ENCODE measurements around the gene RTN4.

The RTN4 gene

GRCh38 chr2:54949431-54949830 is 100.8 kb downstream of the RTN4 start:
- no peak for DNase-seq

- DNase-seq: no peak
These were observed 102.1 kb downstream of the RTN4 start for GRCh38 chr2:54948120-54948519.

- no peak for DNase-seq
These were observed 102.6 kb downstream of the RTN4 start for GRCh38 chr2:54947646-54948045.

- DNase-seq: no peak
These were observed 103.1 kb downstream of the RTN4 start for GRCh38 chr2:54947136-54947535.

- no peak for DNase-seq
These were observed 103.9 kb downstream of the RTN4 start for GRCh38 chr2:54946220-54946805.

DNA sequence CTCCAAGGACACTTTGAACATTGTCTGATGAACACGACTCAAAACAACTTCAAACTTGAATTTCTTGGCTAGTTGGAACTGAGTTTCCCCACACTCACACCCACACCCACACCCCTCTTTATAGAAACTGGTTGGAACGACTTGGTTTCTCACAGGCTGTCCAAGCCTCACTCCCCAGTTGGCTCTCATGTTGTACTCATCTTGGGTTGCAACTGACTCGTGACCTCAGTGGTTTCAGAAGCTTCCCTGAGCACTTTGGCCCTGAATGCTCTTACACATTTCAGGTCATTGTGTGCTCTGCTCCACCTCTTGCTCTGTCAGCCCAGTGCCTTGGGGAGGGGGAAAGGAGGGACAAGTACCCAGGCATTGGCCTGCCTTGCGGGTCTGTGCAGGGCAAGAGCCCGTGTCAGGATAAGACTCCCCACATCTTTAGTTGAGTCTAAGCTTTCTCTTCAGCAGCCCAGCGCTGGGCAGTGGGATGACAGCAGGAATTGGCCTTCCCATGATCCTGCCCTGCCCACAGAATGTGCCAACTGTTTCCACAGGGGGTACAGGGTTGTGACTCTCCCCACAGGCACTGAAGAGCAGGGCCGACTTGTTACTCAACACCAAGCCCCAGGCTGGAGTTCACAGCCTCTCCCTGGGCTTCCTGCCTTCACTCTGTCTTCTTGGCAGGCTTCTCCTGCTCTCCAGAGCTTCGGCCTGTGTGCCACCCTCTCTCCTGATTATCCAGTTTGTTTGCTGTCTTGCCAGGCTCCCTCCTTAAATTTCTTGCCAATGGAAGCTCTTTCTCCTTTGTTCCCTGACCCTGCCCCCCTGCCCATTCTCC is 104.6 kb downstream of the RTN4 start:
- DNase-seq: peak; percentile 44

DNA sequence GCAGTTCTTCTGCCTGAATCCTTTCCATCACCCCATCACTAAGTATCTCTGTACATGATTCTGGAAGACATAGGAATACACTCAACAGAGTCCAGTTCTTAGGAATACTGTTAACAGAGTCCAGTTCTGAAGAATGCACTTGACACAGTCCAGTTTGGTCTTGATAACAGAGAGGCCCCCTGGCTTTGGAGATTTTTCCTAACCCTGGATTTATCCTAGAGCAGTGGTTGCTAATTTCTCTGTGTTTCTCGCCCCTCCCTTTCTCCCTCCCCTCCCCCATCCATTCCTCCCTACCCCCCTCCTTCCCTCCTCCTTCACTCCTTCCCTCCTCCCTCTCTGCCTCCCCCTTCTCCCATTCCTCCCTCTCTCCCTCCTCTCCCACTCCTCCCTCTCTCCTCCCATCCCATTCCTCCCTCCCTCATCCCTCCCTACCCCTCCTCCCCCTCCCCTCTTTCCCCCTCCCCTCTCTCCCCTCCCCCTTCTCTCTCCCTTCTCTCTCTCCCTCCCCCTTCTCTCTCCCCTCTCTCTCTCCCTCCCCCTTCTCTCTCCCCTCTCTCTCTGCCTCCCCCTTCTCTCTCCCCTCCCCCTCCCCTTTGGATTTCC is 105.4 kb downstream of the RTN4 start:
- DNase-seq: no peak

- DNase-seq: no peak
These were observed 107.9 kb downstream of the RTN4 start for GRCh38 chr2:54942373-54942772.

DNA sequence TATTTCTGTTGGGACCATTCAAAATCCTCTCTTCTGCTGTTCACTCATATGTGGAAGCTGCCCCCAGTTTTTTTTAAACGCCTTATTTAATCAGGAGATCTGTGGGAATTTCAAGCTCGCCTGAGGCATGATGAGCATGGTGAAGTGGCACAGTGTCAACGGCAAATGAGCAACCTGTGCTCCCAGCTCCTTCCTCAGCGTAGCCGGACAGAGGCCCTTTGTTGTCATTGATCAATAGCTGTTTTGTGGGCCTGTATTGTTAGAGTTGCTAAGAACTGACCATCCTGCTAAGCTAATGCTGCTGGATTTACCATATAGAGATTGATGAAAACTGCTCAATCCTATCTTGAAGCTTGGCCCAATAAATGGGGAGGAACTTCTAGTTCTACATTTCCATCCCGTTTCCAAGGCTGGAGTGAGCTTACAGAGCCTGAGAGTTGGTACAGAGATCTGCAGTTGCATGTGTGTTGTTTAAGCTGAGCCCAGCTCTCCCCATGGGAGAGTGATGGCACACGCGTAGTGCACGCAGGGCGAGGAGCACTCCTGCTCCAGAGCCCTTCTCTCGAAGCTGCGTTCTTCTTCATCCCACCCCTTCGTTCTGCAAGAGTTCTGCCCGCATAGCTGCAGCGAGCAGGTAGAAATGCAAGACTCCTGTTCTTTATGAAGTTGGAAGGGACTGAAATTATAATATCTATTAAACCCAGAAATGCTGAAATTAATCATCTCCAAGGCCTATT is 108.8 kb downstream of the RTN4 start:
- DNase-seq: no peak

GRCh38 chr2:54940723-54941122 is 109.5 kb downstream of the RTN4 start:
- DNase-seq: no peak

- DNase-seq: no peak
These were observed 110.7 kb downstream of the RTN4 start for GRCh38 chr2:54939446-54940118.

DNA sequence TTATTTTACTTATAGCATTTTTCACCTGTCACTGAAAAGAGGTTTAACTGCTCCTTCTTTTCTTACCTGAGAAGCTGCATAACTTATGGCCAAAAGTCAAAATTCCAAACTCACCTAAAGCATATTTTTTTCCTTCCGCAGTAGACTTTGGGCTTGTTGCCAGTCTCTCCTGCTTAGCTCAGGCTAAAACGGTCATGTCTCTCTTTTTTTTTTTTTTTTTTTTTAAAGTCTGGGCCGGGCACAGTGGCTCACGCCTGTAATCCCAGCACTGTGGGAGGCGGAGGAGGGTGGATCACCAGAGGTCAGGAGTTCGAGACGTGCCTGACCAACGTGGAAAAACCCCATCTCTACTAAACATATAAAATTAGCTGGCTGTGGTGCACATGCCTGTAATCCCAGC is 113.5 kb downstream of the RTN4 start:
- DNase-seq: no peak

GRCh38 chr2:54935389-54935788 is 114.9 kb downstream of the RTN4 start:
- no peak for DNase-seq

- no peak for DNase-seq
These were observed 118.8 kb downstream of the RTN4 start for GRCh38 chr2:54931473-54931872.

DNA sequence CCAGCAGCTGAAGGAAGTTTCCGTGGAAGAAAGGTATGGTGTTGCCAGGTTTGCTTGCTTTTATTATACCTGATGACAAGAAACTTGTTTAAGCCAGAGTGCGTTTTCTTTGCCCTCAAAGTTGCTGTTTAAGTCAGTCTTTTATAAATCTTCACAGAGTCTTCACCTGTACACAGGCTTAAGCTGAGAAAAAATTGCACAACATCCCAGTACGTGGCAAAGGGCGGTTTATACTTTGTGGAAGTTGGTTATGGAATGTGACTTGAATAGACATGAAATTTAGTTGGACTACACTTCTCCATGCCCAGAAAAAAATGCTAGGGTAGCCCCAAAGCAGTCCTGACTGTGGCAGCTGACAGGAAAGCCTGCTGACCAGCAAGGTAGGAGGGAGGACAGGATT is 121.5 kb downstream of the RTN4 start:
- DNase-seq: no peak

GRCh38 chr2:54927751-54928615 is 122.3 kb downstream of the RTN4 start:
- no peak for DNase-seq

DNA sequence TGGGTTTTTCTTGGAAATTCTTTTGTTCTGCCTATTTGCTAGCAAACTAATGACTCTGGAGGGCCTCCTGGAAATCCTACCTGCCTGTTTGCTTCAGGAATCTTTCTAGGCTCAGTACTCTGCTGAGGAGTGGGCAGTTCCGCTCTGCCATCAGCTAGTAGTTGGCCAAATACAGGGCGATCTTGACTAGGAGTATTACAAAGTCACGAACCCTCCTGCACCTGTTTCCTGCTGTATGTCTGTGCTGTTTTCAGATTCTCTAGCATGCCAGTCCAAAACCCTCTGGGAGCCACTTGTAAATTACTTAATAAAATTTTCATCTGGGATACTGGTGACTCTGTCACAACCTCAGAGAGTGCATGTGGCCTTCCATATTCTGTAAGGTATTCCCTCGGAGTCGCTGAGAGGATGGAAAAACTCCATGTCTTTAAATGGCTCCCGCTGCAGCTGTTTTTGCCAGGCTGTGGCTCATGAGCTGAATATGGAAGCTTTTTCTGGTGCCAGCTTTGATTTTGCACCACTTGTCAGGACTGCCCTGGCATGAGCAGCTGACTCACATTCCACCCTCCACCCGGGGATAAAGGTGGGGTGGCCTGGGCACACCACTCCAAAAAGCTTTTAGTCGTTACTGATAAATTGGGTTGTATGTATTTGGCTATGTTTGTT is 123.0 kb downstream of the RTN4 start:
- no peak for DNase-seq

DNA sequence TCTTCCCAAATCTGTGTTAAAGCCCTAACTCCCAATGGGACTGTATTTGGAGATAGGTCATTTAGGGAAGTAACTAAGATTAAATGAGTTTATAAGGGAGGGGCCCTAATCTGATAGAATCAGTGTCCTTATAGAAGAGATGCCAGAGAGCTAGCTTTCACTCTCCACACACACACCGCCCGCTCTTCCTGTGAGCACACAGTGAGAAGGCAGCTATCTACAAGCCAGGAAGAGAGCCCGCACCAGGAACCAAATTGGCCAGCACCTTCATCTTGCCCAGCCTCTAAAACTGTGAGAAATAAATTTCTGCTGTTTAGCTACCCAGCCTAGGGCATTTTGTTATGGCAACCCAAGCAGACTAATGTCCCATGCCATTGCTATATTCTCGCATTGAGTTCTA is 125.2 kb downstream of the RTN4 start:
- no peak for DNase-seq

DNA sequence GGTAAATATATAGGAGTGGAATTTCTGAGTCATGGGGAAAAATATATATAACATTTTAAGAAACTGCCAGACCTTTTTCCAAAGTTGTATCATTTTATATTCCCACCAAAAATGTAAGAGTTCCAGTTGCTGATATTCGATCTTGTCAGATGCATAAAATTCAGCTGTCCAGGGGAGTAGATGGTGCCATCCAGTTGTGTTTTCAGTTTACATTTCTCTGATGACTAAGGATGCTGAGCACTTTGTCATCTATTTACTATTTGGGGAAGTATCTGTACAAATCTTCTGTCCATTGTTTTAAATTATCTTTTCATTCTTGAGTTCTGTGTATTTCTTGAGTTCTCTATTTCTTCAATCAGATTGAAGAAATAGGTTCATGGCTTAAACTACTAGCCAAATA is 126.1 kb downstream of the RTN4 start:
- DNase-seq: no peak

Measured in right hindlimb (tissue), 1 donor.